Activated CD8-positive, alpha-beta memory T cell treated with anti-CD3 and anti-CD28 coated beads for 24 hours (primary cell): ENCODE results near the gene SHH.

Experiments used
- DNase-seq: peaks from one replicate; pipeline ENCODE4 v3.0.0-alpha.2; 2020

The SHH gene

GRCh38 chr7:155811895-155812761, at the start of gene SHH:
SHH (minus strand) TSS chr7:155812463; CDS start chr7:155812122, 341 bp downstream.
- no peak for DNase-seq

GRCh38 chr7:155861480-155861868, 49.2 kb upstream of the SHH start:
- peak; percentile 37 for DNase-seq

DNA sequence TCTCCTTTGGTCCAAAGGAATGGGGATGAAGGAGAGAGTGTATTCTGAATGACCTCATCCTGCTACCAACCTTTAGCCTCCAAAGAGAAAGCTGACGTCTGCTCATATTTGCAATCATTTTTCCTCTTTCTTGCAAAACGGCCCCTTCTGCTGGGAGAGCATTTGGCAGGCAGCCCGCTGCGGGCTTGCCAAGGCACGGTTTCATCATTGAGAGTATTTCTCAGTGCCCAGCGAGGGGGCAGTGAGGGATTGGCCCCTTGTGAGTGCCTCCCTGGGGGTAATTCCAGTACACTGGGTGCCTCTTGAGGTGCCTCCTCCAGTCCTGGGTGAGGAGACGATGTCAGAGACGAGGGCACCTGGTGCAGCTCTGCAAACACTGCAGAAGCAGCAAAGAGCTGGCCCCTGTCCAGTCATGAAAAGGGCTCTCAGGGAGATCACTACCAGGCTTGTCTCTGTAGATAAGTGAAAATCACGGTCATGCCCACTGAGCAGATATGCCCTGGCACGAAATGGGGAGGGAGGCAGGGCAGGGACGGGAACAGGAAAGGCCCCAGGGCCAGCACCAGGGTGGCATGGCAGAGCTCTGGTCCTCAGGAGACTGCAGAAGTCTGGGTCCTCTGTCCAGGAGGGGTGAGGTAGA, 48.7 kb upstream of the SHH start:
- DNase-seq = peak; percentile 37

- peak; percentile 13 for DNase-seq
Measured at GRCh38 chr7:155860461-155860839, 48.2 kb upstream of the SHH start.

DNA sequence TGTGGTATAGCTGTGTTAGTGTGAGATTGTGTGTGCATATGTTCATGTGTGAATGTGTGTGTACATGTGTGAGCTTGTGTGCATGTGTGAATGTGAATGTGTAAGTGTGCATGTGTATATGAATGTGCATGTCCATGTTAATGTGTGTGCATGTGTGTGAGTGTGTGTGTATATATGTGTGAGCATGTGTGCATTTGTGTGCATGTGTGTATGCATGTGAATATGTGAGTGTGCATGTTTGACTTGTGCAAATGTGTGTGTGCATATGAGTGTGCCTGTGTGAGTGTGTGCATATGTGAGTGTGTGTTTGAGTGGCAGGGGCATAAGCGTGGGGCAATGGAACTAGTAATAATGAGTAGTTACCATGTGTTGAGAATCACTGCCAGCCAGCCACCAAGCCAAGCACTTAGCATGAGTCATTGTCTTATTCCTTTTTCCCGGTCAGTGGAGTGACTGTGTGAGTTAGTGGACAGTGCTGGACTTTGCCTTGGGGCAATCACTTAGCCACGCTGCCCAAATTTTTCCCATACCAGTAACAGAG, 46.3 kb upstream of the SHH start:
- peak; percentile 13 for DNase-seq

DNA sequence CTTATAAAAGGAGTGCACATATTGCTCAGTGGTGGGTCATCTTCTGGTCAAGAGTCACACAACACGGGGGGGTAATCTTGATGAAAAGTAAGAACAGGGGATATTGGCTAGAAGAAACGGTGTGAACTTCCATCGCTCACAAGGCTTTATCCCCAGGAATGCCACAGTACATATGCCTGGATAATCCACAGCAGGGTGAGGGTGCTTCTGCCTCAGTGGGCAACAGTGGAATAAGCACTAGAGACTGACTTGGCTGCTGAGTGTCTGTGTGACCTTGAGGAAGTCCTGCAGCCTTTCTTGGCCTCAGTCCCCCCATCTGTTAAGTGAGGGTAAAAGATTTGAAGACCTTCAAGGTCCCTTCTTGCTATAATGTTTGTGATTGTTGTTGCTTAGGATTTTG, 44.9 kb upstream of the SHH start:
- no peak for DNase-seq

GRCh38 chr7:155856656-155857055, 44.4 kb upstream of the SHH start:
- DNase-seq = peak; percentile 17

DNA sequence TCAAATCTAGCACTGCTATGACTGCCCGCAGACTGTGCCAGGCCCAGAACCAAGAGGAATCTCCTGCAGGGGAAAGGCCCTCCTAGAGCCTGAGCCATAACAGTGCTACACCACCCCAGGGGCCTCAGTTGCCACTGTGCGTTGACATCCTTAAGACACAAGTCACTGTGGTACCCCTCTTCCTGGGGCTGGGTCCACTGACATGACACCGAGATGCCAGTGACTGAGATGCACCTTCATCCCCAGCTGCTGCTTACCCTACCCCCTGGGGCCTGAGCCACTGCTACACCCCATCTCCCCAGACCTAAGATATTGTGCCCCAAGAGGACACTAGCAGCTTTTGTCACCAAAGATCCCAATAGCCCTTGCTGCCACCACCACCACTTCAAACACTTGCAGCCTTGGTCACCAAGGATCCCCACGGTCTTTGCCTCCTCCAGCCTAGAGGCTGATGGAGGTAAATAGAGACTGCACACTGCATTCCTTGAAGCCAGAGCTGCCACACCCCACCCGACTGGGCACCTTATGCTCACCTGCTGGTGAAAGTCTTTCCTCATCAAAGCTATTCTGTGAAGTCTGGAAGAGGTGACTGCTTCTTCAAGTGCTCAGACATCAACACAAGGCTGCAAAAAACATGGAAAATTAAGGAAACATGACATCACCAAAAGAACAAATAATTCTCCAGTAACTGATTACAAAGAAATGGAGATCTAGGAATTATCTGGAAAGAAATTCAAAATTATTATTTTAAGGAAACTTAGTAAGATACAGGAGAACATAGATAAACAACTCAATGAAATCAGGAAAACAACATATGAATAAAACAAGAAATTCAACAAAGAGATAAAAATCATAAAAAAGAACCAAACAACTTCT, 40.4 kb upstream of the SHH start:
- peak; percentile 32 for DNase-seq

GRCh38 chr7:155851892-155852291, 39.6 kb upstream of the SHH start:
- DNase-seq = no peak

DNA sequence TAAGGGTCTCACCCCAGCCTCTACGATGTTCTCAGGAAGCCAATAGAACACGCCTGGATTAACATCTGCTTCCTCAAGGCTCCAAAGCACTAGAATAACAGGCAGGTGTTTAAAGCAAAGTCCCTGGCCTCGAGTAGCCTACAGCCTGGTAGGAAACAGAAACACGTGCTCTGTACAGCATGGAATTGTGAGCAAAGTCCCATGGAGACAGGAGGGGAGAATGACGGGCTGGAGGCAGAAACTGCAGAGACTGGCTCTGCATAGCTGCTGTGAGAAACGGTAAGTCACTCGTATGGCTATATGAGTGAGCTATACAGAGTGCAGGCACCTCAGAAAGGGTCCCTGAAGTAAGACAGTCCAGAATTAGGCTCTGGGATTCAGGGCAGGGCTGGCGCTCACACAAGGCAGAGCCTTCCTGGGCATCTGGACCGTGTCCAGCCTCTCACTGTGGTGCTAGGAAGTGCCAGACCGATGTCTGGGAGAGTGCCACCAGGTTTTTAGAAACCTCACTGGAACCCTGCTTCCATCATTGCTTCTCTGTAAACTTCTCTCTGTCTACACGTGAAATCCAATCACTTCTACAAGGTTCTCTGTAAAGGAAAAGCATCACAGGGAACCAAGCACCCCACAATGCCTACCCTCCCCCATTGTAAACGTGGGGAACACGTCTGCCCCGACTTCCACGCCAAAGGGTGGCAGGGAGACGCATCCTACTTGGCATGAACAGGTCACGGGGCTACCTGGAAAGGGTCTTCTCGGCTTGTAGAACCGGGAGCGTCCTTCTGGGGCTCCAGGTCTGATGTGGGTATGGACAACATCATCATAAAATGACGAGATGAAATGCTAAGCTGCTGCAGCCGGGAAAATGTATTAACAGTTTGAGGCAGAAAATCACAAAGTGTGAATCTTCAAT, 38.8 kb upstream of the SHH start:
- no peak for DNase-seq

GRCh38 chr7:155850001-155850436, 37.8 kb upstream of the SHH start:
- DNase-seq = no peak

- no peak for DNase-seq
Measured at GRCh38 chr7:155848691-155849669, 36.7 kb upstream of the SHH start.

DNA sequence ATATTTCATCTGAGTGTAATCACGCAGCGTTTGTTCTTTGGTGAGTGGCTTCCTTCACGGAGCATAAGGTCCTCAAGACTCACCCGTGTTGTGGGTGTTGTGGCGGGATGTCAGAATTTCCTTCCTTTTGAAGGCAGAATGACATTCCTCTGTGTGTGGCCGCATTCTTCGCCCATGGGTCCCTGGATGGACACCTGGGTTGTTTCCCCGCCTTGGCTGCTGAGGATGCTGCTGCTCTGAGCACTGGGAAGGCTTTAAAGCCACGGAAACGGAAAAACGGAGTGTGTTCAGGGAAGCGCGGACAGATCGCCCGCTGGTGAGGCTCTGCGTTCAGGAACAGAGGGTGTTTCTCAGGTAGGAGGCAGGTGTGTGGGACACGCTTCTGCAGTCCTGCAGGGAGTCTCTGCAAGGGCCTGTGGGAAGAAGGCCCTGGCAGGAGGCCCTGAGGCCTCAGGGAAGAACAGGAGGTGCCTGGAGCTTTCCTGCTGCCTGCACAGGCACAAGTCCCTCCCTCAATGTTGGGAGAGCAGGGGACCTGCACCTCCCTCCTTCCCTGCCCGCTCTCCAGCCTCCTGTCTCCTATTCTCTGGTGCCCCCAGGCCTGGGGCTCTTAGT, 35.7 kb upstream of the SHH start:
- no peak for DNase-seq

DNA sequence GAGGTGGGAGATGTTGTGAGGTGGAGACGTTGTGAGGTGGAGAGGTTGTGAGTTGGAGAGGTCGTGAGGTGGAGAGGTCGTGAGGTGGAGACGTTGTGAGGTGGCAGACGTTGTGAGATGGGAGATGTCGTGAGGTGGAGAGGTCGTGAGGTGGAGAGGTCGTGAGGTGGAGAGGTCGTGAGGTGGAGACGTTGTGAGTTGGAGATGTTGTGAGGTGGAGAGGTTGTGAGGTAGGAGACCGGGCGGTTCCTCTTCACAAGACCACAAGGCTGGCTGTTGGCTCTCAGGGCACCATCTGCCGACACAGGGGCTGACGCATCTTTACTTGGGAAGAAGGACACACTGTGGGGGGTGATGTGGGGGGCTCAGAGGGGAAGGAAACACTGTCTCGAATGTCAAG, 34.7 kb upstream of the SHH start:
- no peak for DNase-seq

GRCh38 chr7:155846156-155846555, 33.9 kb upstream of the SHH start:
- DNase-seq = no peak

DNA sequence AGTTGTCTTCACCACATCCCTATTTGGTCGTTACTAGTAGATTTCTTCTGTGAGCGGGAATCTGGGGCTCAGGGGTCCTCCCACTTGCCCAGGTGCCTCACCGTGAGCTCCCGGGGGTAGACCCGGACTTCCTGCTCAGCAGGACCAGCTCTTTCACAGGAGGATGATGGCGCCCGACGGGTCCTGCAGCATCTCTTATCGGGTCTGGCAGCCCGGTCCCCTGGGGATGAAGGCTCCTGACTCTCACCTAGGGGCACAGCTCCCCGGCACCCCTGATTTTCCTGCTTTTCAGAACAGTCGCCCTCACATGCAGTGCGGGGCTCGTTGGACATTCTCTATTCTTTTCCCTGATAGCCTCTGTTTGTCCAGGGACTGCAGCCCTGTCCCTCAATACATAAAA, 33.0 kb upstream of the SHH start:
- DNase-seq = no peak

DNA sequence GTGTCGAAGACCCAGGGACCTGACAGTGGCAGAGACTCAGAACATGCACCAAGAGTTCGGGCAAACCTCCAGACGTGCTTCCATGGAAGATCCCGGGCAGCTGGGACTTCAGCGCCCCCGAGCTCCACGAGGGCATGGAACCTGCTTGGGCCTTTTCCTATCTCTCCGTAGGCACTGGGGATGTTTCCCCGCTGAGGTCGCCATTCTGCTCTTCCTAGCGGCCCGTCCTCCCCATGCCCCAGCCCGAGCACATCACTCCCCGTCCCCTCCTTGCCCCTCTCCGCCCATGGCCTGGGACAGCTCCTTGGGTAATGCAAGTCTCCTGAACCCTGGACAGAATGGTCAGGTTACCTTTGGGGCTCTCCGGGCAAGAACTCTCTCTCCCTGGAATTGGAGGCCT, 32.3 kb upstream of the SHH start:
- no peak for DNase-seq

GRCh38 chr7:155844019-155844453, 31.8 kb upstream of the SHH start:
- DNase-seq = no peak

DNA sequence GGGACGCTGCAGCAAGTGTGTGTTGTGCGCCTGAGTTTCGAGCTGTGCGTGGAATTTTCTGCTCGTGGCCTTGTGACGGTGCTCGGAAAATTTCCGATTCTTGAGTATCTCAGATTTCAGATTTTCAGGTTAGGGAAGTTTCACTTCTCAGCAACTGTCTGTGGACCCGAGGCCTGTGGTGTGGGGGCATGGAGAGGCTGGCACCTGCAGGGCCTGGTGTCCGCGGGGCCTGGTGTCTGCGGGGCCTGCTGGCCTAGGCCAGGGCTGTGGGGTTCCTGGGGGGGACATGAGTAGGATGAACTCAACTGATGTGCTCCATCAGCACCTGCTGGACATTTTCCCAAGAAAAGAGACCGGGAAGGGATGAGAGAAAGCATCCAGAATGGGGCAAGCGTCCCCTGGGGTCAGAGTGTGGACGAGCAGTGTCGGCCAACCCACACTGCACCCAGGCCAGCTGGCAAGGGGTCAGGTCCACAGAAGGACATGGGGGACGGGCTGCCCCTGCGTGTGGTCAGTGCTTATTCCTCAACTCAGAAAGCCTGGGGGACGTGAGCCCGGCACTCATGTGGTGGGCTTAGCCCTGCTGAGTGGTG, 31.3 kb upstream of the SHH start:
- no peak for DNase-seq
